ENCODE measurements around the gene FFAR4.

The FFAR4 gene

DNA sequence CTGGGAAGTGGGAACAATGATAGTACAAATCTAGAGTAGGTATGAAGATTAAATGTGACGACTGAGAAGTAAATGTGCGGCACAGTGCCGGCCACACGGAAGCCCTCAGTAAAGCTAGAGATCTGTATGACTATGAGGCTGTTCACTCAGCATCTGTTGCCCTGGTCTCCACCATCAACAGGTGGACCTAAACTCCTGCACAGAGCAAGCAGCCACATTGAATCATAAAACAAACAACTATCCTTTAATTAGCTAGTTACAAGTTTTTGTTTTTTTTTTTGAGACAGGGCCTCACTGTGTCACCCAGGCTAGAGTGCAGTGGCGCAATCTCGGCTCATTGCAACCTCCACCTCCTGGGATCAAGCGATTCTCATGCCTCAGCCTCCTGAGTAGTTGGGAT is 18.0 kb downstream of the FFAR4 start:
- FAIRE-seq (no peak), DNase-seq (ENCODE audit: insufficient read length, low spot score) (no peak)
- TF ChIP-seq, protein P1, sequence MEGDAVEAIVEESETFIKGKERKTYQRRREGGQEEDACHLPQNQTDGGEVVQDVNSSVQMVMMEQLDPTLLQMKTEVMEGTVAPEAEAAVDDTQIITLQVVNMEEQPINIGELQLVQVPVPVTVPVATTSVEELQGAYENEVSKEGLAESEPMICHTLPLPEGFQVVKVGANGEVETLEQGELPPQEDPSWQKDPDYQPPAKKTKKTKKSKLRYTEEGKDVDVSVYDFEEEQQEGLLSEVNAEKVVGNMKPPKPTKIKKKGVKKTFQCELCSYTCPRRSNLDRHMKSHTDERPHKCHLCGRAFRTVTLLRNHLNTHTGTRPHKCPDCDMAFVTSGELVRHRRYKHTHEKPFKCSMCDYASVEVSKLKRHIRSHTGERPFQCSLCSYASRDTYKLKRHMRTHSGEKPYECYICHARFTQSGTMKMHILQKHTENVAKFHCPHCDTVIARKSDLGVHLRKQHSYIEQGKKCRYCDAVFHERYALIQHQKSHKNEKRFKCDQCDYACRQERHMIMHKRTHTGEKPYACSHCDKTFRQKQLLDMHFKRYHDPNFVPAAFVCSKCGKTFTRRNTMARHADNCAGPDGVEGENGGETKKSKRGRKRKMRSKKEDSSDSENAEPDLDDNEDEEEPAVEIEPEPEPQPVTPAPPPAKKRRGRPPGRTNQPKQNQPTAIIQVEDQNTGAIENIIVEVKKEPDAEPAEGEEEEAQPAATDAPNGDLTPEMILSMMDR (IDR thresholded peaks at IDR 0.05; ENCODE audit: insufficient read depth, missing control alignments): no peak

DNA sequence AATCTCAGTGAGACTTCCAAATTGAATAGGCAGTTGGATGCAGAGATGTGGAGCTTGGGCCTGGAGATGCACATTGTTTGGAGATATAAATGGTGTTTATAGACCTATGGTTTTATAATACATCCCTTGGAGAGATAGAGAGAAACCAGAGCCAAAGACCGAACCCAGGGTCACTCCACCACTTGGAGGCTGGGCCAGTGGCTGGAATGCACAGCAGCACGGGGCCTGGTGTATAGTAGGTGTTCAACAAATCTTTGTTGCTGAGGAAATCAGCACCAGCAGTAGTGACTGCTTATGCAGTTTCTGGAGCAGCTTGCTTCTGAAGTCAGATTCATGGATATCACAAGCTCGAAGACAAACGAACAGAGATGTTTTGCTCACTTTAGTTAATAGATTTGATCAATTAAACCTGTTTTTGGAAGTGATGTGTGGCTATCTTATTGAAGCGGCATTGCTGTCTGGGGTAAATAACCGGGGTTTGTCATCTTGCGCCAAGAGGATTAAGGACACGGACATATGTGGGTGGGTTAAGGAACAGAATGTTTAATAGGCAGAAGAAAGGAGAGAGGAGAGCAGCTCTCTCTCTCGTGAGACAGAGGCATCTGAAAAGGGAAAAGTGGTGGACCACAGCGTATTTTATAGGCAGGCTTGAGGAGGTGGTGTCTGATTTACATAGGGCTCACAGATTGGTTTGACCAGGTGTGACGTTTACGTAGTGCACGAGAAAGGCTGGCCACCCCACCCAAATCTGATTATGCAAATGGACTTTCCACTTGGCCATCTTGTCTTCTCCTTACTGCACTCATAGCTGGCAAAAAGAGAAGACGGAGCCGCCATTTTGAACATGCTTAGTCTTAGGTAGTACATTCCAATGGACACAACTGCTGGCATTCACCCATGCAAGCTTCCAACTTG is 23.4 kb downstream of the FFAR4 start:
- TF ChIP-seq, protein P1 (IDR thresholded peaks at IDR 0.05; ENCODE audit: insufficient read depth, missing control alignments): no peak
- FAIRE-seq: no peak
- no peak for DNase-seq (ENCODE audit: insufficient read length, low spot score)

DNA sequence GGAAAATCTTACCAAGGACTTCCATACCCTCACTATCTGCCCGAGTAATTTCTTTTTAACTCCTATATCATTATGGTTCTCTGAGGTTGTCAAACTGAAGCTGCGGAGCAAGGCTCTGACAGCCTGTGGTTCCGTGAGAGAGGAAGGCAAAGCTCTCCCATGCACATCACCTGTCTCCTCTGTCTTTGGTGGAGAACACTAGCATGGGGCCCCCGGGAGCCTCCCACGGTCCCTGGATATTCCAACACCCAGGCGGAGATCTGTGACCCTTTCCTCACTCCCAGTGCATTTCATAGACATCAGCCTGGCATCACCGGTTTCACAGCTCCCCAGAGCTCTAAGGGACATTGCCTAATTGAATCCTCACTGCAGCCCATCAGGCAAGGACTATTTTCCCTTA is 24.2 kb downstream of the FFAR4 start:
- no peak for FAIRE-seq
- TF ChIP-seq, protein P1 (IDR thresholded peaks at IDR 0.05; ENCODE audit: insufficient read depth, missing control alignments): no peak
- no peak for DNase-seq (ENCODE audit: insufficient read length, low spot score)

DNA sequence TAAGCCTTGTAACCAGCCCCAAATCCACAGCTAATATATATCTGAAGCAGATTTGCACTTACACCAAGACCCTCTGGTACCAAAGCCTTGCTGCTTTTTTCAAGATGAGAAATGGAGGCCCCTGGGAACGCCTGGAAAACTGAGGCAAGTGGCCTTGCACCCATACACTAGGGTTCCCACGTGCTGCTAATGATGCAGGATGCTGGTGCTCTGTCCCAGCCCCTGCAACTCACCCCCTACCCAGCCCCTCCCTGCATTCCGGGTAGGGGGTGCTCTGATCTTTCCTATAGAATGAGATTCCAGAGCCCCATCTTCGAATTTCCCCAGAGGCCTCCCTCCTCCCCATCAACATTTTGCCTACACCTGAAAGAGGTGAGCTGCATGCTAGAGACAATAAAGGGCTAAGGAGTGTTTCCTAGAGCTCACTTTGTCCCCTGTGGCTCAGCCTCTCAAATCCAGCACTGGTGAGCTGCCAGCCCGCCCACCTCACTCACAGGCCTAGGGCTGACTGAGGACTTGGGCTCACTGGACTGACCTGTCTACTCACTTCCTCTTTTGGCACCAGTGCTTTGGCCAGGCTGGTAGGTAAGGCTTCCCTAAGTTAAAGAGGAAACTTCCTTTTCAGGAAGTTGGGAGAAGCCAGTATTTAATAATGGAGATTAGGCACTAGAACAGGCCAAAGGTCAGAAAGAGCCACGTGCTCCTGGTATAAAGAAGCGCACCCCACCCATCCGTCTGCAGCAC is 24.8 kb downstream of the FFAR4 start:
- DNase-seq (ENCODE audit: insufficient read length, low spot score) (no peak), FAIRE-seq (no peak)

DNA sequence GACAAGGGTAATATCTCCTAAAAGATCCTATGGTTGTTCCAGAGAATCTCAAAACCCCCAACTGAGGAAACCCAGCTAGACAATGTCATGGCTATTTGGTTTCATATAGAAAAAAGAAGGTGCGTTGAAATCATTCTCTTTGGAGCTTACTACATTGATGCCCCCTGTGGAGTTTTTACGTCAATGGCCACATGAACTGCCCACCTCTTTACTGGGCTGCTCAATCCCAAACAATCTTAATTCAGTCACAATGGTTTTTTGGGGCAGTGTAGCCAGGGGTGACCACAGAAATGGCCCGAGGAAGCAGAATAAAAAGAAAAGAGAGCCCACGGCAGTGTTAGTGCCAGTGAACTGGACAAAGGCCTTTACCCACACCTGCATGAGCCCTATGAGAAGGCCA is 26.8 kb downstream of the FFAR4 start:
- no peak for DNase-seq (ENCODE audit: insufficient read length, low spot score)
- no peak for FAIRE-seq
- TF ChIP-seq, protein P1 (IDR thresholded peaks at IDR 0.05; ENCODE audit: insufficient read depth, missing control alignments): no peak

More for the DNA sequence above, 24.8 kb downstream of the FFAR4 start:
- TF ChIP-seq, protein P1 (IDR thresholded peaks at IDR 0.05; ENCODE audit: insufficient read depth, missing control alignments): no peak

DNA sequence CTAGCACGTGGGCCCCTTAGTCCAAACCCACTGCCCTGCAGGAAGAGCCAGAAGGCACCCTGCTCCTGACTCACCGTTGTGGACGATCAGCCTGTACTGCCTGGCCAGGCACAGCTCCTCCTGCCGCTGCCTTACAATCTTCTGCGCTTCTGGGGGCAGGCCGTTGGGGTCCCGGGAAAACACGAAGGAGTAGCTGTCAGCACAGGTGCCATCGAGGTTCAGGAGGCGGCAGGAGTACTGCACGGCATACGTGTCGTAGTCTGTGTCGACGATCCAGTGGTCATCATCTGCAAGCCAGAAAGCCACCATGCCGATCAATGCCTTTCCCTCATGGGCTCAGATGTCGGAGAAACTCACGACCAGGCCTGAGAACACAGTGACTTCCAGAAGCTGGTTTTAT is 27.3 kb downstream of the FFAR4 start:
- TF ChIP-seq, protein P1 (IDR thresholded peaks at IDR 0.05; ENCODE audit: insufficient read depth, missing control alignments): no peak
- DNase-seq (ENCODE audit: insufficient read length, low spot score) (no peak), FAIRE-seq (no peak)
